Stimulated activated CD4-positive, alpha-beta T cell treated with anti-CD3 and anti-CD28 coated beads, Interleukin-2, amount 100 ng/mL, for 4 hours (primary cell): ENCODE results near the gene RASSF4.

Experiments
- DNase-seq: peaks from one replicate; pipeline ENCODE4 v3.0.0-alpha.2; 2020; ENCODE audit warnings: low read depth

RASSF4 gene

GRCh38 chr10:44976352-44977198 is 17.0 kb downstream of the RASSF4 start:
- no peak for DNase-seq

GRCh38 chr10:44977287-44978212 is 17.9 kb downstream of the RASSF4 start:
- no peak for DNase-seq

- no peak for DNase-seq
Measured at GRCh38 chr10:44978213-44978569, 18.6 kb downstream of the RASSF4 start.

GRCh38 chr10:44978570-44979280 is 19.1 kb downstream of the RASSF4 start, which contains the start of gene DEPP1:
Gene DEPP1, minus strand, starts transcription at chr10:44978809. Its CDS starts 779 bp downstream, at chr10:44978030.
- DNase-seq = no peak

DNA sequence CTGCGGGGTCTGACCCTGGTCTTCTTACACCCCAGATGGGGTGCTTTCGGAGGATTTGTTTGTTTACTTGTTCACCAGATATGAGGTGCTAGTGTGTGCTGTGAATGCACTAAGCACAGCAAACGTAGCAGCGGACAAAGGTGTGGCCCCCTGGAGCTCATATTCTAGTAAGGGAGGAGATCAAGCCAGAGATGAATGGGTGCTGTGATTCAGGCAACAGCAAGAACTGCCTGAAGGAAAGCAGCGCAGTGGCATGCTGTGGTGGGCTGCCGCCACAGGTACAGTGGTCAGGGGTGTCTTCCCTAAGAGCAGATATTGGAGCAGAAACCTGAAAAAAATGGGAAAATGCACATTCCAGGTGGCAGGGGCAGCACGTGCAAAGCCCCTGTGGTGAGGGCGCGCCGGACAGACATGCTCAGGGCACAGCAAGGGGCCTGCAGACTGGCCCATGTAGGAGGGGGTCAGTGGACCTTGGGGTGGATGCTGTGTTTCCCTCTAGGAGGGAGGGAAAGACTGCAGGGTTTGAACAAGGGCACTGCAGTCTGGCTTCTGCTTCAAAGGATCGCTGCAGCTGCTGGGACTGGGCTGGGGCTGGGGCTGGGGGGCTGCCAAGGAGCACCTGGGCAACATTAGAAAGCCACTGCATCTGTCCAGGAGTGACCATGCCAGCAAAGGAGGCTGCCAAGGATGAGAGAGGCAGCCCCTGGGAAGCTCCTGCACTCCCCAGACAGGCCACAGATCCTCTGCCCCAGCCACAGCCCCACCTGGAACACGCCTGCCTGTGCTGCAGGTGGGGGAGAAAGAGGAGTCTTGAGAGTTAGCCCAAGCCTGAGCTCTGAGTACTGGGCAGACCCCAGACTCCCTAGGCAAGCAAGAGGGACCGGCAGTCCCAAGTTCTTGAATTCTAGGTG is 19.9 kb downstream of the RASSF4 start:
- DNase-seq = no peak

- no peak for DNase-seq
Measured at GRCh38 chr10:44980309-44981171, 20.9 kb downstream of the RASSF4 start.

DNA sequence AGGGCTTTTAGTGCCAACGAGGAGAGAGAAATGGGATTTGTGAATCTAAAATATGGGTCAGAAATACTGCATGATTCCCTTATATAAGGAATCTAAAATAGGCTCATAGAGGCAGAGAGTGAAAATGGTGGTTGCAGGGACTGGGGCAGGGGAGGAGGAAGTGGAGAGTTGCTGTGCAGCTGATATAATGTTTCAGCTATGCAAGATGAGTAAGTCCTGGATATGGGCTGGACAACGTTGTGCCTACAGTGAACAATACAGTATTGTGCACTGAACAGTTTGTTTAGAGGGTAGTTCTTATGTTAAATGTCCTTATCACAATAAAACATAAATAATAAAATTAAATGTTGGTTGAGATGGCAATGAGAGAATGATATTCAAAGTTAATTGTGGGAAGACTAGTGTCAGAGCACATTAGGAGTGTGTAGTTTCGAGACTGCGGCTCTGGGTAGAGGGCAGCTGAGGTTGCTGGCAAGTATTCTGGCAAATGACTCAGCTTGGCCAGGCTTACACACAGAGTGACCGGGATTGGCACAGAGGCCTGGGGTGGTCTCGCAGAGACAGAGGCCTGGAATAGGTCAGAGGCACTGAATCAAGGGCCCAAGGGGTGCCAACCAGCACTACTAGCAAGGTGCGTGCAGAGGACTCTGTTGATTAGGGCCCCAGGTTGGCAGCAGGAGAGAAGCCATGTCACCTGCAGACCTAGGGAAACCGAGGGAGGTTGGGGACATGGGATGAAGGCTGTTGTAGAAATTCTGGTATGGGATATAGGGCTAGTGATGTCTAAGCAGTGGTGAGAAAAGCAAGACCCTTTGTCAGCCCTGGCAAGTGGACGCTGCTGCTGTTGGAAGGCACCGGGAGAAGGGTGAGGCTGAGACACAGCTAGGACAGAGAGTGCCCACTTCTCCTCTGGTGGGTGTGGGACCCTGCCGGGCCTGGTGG is 21.8 kb downstream of the RASSF4 start:
- DNase-seq = no peak

GRCh38 chr10:44982114-44982460 is 22.5 kb downstream of the RASSF4 start:
- DNase-seq = no peak

GRCh38 chr10:44982496-44982895 is 22.9 kb downstream of the RASSF4 start:
- DNase-seq = no peak

- DNase-seq = no peak
Measured at GRCh38 chr10:44983066-44983894, 23.7 kb downstream of the RASSF4 start.

GRCh38 chr10:44983895-44984278 is 24.3 kb downstream of the RASSF4 start:
- no peak for DNase-seq

- DNase-seq = no peak
Measured at GRCh38 chr10:44984671-44985101, 25.1 kb downstream of the RASSF4 start.

DNA sequence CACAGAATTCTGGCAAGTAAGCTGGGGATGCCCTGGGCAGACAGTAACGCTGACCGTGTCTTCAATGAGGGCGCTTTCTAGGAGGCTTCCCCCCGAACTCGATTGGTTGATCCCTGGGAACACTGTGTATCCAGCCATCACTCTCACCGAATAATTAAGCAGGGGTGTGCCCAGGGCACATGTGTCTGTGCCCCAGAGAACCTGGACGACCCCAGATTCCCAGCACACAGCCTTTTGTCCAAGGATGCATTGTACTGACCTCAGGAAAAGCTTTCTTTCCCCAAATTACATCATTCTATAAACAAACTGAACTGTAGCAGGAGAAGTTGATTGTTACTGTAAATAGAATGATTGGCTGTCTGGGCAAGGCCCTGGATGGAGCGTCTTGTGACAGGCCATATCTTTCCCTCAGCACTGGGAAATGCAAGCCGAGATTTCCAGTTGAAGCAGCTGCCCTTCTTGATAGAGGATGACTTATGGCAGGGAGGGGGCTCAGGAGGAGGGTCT is 25.6 kb downstream of the RASSF4 start:
- no peak for DNase-seq

GRCh38 chr10:44986179-44986578 is 26.6 kb downstream of the RASSF4 start:
- DNase-seq = no peak

DNA sequence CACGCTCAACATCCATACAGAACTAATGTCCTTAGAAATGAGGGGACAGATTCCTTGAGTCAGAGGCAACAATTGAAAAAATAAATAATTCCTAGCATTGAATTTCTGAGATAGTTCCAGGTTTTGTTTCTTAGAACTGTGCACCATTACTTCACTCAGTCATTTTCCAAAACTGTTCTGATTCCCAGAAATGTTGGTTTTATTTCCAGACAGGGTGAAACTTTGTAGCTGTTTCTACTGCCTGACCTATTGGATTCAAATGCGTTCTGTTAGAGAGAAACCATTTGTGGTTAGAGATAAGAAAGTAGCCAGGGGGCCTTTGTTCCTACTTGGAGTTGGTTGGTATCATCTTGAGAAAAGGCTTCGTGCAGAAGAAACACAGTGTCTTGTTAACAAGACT is 27.1 kb downstream of the RASSF4 start:
- no peak for DNase-seq

DNA sequence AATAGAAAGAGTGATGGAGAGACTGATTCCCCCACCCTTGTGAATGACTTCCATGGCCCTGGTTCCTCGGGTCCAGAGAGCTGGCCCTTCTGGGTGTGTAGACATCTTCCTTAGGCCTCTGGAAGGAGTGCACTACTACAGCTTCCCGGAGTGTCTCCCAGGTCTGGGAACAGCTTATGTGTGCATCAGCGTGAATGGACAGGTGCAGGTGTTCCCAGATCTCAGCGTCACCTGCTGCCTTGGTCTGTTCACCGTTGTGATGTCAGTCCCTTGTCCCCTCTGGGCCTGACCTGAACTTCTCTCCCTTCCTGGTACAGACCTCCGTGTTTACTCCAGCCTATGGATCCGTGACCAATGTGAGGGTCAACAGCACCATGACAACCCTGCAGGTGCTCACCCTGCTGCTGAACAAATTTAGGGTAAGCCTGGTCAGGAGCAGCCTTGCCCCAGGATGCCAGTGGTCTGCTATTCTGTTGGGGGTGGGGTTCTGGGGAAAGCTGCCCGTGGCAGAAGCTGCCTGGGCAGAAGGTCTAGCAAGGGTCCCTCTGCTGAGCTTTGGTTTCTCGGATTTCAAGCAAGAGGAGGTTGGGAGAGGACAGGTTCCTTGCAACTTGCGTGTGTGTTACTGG is 29.5 kb downstream of the RASSF4 start:
- no peak for DNase-seq

GRCh38 chr10:44989597-44990301 is 30.1 kb downstream of the RASSF4 start:
- DNase-seq = no peak
